ENCODE measurements around the gene TNFAIP2. TPM values are rescaled to one million over a fixed set of nuclear protein-coding genes. Genes with fewer than 3 reads are reported as not detected.
A peak's percentile ranks its signal among the peaks of the same experiment; 100 is the strongest.

TNFAIP2 gene
- total and polyA plus RNA-seq, 2 of the 4 experiments (the other 2 are of a cell fraction) = 6.3 to 9.6 TPM

DNA sequence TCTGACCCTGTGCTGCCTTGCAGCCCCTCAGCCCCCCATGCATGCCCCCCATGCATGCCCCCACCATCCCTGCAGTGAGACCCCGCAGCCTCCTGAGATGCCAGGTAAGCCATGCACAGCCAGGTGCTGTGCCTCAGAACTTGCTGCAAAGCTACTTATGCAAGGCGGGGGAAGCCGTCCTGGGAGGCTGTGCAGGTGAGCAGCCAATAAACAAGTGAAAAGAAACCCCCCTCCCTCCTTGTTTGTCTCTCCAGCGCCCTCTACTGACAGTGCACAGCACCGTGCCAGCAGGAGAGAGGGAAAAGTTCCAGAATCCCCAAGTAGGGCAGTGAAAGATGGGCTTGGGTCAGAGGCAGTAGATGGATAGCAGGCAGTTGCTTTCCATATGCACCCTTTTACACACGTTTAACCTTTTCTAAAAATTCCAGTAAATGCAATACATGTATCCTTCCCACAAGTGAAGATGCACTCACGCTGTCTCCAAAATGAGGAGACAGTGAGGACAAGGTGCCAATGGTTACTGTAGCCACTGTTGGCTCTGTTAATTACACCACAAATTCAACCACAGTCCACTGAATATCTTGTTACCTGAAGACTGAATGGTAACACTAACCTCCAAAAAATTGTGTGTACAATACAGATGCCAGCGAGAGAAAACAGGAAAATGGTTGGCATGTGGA lies 18.0 kb downstream of the TNFAIP2 start (continued):
- TF ChIP-seq, protein P1, sequence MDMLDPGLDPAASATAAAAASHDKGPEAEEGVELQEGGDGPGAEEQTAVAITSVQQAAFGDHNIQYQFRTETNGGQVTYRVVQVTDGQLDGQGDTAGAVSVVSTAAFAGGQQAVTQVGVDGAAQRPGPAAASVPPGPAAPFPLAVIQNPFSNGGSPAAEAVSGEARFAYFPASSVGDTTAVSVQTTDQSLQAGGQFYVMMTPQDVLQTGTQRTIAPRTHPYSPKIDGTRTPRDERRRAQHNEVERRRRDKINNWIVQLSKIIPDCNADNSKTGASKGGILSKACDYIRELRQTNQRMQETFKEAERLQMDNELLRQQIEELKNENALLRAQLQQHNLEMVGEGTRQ (IDR thresholded peaks at IDR 0.05; ENCODE audit: low read depth, low read length) = no peak
- TF ChIP-seq RFX5 (IDR thresholded peaks at IDR 0.05; ENCODE audit: low read depth, low read length) = no peak

DNA sequence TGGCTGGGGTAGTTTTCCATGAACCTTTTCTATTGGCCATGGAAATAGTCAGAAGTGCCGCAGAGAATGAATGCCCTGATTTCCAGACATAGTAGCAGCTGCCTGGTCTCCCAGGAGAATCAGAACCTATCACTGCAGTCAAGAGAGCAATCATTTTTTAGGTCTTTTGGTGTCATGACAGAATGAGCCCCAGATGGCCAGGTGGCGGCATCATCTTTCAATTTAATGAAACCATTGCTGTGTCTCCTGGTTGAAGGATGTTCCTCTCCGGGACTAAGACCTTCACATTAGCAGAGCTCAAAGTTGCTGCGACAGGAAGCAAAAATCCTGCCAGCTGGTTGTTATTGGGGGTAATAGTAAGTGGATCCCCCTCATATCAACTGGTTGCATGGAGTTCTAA lies 18.8 kb downstream of the TNFAIP2 start:
- no TSS peak for BruUV-seq (replicated peaks)
- in situ Hi-C loops (cut with MboI; ENCODE audit: low sequenced_read_pairs) = no loop called here
- H3K14ac ChIP-seq (replicated peaks; ENCODE audit: low read depth, low read length) = no peak overlapping the region
- no peak overlapping the region for H2AFZ ChIP-seq (replicated peaks; ENCODE audit: low read length, poor library complexity)
- no peak overlapping the region for H2AK5ac ChIP-seq (ENCODE audit: low read depth, low read length)
- H2BK15ac ChIP-seq (ENCODE audit: low read depth, low read length) = 0 out of 3 replicates have a peak overlapping the region, but pooled peaks have one; percentile 14
- no peak overlapping the region for H3K27ac ChIP-seq (ENCODE audit: insufficient read depth, low read length)
- no peak overlapping the region for H4K8ac ChIP-seq (ENCODE audit: low read depth in 2 of 2, low read length in 2 of 2)
- dilution Hi-C loops (cut with HindIII; ENCODE audit: low sequenced_read_pairs, unreplicated experiment) = no loop called here
- DNase-seq (no peak), ATAC-seq (ENCODE audit: low read depth) (no peak)
- H3K36me3 ChIP-seq (ENCODE audit: control insufficient read depth, insufficient read depth, low read length) = no peaks in the 10 kb centered on the region
- H3K79me1 ChIP-seq (ENCODE audit: low read depth in 1 of 2, low read length in 2 of 2) = no peaks in the 10 kb centered on the region
- H4K20me1 ChIP-seq (ENCODE audit: insufficient read depth, low read length) = no peaks in the 10 kb centered on the region
- peaks cover 8% of the 10 kb centered on the region for H3K4me1 ChIP-seq (ENCODE audit: control insufficient read depth, insufficient read depth, low read length)
- POLR2A ChIA-PET (ENCODE audit: unreplicated experiment) = interaction anchor here (0.5 kb wide), 1 partner anchor 43 kb away, joined by 4 read pairs; no protein-coding TSS in a partner anchor
- H3K4ac ChIP-seq (ENCODE audit: low read depth, low read length) = no peak overlapping the region; the same call in 1 of the 2 replicates
- intact Hi-C loops (cut with micrococcal nuclease) = loop anchor here (5.0 kb wide), 1 partner anchor 45 kb away; no protein-coding TSS in a partner anchor
- no peak overlapping the region for H3K56ac ChIP-seq (ENCODE audit: extremely low read depth, insufficient read depth, low read length)
- peaks cover 8% of the 10 kb centered on the region for H3K9me1 ChIP-seq (ENCODE audit: insufficient read depth, low read length)
- H3K23ac ChIP-seq (ENCODE audit: low read depth, low read length) = no peak overlapping the region
- no peak overlapping the region for H3K4me2 ChIP-seq (ENCODE audit: low read depth, low read length)
- H3K4me3 ChIP-seq (ENCODE audit: insufficient read depth, low read depth, low read length) = no peak overlapping the region
- no peak overlapping the region for H3K18ac ChIP-seq (ENCODE audit: low read depth, low read length)
- no peak overlapping the region for H4K5ac ChIP-seq (ENCODE audit: low read depth, low read length)
- H3K9me3 ChIP-seq (ENCODE audit: control insufficient read depth, insufficient read depth, low read length) = no peaks in the 10 kb centered on the region
- peak overlapping the region; percentile 44 for H2BK20ac ChIP-seq (ENCODE audit: low read depth, low read length)
- CTCF ChIA-PET = interaction anchor here (1.5 kb wide), 1 partner anchor 37 kb away, joined by 7 read pairs; no protein-coding TSS in a partner anchor
- peak overlapping the region; percentile 13; the same call in 1 of the 2 replicates for H2BK120ac ChIP-seq (ENCODE audit: low read depth, low read length)
- TF ChIP-seq FOS (IDR thresholded peaks at IDR 0.05; ENCODE audit: low read depth, low read length) = no peak
- no peak overlapping the region for H4K91ac ChIP-seq (ENCODE audit: insufficient read depth, low read depth, low read length)
- WGBS, 2 experiments (ENCODE audit: extremely low coverage in 2 of 2, insufficient read length in 1 of 2) = no CpG with 5 or more reads among the region's 4 CpGs
- H3K27me3 ChIP-seq (ENCODE audit: control insufficient read depth, insufficient read depth, low read length) = peaks cover 7% of the 10 kb centered on the region; the same call in 1 of the 2 replicates
- no peak overlapping the region for H2AK9ac ChIP-seq (replicated peaks; ENCODE audit: low read depth, low read length, poor library complexity)
- H3K9ac ChIP-seq (ENCODE audit: low read depth, low read length) = no peak overlapping the region
- H2BK5ac ChIP-seq (ENCODE audit: low read depth, low read length, poor library complexity, severe bottlenecking) = no peak overlapping the region

Data from IMR-90 (cell line).